ENCODE measurements around the gene LRRFIP2.

LRRFIP2 gene

DNA sequence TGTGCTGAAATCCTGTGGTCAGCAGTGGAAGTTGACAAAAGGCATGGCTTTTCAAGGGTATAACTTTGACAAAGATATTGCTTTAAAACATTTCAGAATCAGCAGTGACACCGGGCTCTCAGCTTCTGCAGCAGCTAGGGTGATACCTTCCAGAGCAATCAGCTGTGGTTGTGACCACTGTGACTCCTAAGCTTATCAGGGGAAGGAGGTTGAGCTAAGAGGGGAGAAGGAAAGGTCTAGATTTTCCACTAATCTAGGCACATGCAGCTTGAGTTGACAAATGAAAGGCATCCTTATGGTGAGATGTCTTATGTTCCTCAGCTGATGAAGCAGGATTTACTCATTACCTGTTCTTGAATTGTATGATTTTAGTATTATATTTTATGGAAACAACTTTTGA is 16.3 kb upstream of the LRRFIP2 start:
- in situ Hi-C loops (cut with MboI; ENCODE audit: low sequenced_read_pairs), result no loop called here

DNA sequence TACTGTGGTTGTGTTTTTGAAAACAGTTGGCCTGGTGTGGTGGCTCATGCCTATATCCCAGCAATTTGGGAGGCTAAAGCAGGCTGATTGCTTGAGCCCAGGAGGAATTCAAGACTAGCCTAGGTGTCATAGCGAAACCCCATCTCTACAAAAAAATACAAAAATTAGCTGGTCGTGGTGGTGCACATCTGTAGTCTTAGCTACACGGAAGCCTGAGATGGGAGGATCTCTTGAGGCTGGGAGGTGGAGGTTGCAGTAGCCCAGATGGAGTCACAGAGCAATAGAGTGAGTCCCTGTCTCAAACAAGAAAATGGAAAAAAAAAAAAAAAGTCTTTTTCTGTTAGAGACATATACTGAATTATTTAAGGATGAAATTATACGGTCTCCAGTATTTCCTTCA is 14.7 kb upstream of the LRRFIP2 start:
- in situ Hi-C loops (cut with MboI; ENCODE audit: low sequenced_read_pairs), result no loop called here

DNA sequence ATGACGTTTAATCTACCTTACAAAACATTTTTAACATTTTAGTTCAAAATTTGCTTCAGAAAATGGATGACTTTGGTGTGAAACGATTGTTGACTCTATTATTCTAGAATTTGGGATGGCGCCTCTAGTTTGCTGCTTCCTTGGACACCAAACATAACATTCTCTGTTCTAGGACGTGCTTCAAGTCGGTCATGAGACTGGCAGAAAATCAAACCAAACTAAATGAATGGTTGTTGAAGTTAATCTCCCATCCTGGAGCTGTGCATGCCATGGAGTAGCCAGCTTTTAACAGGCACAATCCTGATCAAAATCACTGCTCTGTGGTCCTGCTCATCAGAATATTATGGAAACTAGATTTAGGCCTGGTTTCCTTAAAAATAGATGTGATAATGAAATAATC is 9.6 kb upstream of the LRRFIP2 start:
- in situ Hi-C loops (cut with MboI; ENCODE audit: low sequenced_read_pairs), result no loop called here

- in situ Hi-C loops (cut with MboI; ENCODE audit: low sequenced_read_pairs), result no loop called here
Observed at GRCh38 chr3:37183375-37183831, 9.0 kb upstream of the LRRFIP2 start.

DNA sequence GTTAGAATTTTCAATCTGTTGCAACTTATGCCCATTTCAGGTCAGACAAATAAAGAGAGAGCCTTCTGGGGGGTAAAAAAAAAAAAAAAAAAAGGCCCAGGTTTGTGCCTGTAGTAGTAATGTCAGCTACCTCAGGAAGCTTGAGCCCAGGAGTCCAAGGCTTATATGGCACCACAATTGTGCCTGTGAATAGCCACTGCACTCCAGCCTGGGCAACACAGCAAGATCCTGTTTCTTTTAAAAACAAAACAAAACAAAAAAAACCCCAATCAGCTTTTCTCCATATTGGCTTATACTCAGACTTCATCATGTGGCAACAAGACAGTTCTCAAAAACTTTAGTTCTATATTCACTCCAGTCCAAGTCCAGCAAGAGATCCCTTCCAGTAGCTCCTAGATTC is 8.4 kb upstream of the LRRFIP2 start:
- in situ Hi-C loops (cut with MboI; ENCODE audit: low sequenced_read_pairs), result no loop called here

GRCh38 chr3:37181756-37182155 is 7.4 kb upstream of the LRRFIP2 start:
- in situ Hi-C loops (cut with MboI; ENCODE audit: low sequenced_read_pairs), result no loop called here

GRCh38 chr3:37179144-37179967 is 5.0 kb upstream of the LRRFIP2 start:
- in situ Hi-C loops (cut with MboI; ENCODE audit: low sequenced_read_pairs), result no loop called here

DNA sequence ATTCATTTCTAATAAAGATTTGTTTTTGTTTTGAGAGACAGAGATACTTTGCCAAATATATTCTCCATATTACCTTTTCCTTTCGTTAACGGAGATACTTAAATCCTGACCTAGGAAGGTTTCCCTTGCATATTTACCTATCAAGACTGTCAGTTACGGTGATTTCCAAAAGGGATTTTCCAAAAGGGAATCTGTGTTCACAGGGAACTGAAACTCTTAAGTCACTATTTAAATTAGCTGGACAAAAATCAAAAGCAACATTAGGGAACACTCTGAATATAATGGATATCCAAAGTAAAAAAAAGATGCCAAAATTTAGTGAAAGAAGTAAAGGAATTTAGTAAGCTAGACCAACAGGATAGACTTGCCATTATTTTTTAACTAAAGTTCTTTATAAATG is 576 bp downstream of the LRRFIP2 start:
- in situ Hi-C loops (cut with MboI; ENCODE audit: low sequenced_read_pairs), result no loop called here

DNA sequence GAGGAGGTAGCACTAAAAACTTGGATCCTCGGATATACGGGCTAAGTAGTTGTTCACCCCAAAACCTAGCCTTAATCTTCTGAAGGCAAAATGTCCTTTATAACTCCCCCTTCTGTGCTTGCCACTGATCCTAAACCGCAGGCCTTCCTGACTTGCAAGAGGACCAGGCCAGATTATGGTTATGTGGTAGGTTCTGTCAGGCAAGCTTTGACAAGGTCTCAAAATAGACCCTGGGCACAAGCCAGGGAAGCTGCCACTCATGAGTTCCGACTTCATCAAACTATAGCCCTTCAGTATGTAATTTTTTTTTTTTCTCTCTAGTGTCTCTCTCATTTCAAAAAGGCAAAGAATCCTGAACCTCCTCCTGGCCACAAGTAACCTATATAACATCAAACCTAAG is 3.2 kb downstream of the LRRFIP2 start:
- in situ Hi-C loops (cut with MboI; ENCODE audit: low sequenced_read_pairs), result no loop called here

GRCh38 chr3:37170513-37170912 is 3.9 kb downstream of the LRRFIP2 start:
- in situ Hi-C loops (cut with MboI; ENCODE audit: low sequenced_read_pairs), result no loop called here

DNA sequence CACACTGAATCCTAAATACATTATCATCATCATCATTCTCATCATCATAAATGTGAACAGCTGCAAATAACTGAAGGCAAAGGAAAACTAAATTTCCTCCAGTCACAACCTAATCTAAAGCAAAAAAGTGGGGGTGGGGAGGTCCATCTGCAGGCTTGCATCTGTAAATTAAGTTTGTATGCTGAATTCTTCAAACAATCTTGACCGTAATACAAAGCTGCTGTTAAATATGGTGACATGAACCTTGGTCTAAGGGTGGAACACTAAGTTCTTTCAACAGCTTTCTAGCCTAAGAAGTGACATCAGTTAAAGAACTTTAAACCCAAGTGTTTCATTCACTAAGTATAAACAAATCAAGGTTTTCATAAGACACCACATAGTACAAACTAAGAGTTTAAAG is 4.3 kb downstream of the LRRFIP2 start:
- in situ Hi-C loops (cut with MboI; ENCODE audit: low sequenced_read_pairs), result no loop called here

DNA sequence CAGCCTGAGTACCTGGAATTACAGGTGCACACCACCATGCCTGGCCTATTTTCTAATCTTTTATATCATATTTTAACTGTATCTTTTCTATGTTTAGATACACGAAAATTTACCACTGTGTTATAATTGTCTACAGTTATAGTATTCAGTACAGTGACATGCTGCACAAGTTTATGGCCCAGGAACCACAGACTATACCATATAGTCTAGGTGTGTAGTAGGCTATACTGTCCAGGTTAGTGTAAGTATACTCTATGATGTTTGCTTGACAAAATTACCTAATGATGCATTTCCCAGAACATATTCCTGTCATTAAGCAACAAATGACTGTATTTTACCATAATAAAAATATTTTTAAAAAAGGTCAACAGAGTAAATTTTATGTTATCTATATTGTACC is 5.5 kb downstream of the LRRFIP2 start:
- in situ Hi-C loops (cut with MboI; ENCODE audit: low sequenced_read_pairs), result no loop called here

GRCh38 chr3:37163262-37164015 is 10.9 kb downstream of the LRRFIP2 start:
- in situ Hi-C loops (cut with MboI; ENCODE audit: low sequenced_read_pairs), result no loop called here

DNA sequence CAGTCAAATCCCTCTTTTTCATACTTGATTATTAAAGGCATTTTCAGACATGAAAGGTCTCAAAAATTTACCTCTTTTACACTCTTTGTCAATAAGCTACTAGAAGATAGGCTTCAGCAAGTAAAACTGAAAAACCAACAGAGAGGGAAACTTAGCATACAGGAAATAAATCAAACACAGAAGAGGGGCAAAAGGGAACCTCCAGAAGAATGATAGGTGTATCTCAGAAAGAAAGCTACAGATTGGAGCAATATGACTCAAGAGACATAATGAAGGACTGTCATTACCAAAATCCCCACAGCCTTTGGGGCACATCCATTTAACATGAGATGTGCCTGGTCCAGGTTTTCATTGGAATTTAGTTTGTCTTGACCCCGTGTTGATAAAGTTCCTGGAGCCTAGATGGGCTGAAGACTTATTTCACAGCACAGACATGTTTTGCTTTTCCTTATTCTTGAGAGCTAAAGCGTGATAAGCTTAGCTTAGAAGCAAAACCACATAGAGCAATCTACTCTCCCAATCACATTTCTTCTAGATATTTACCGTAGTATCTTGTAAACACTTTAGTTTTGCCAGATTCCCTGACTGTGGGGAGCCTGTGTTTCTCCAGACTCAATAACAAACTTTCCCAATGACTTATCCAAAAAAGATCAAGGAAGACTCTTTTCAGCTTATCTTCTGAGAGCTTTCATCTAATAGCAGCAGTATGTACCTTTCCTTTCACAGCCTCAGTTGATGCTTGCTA is 11.7 kb downstream of the LRRFIP2 start:
- in situ Hi-C loops (cut with MboI; ENCODE audit: low sequenced_read_pairs), result no loop called here

- in situ Hi-C loops (cut with MboI; ENCODE audit: low sequenced_read_pairs), result no loop called here
Observed at GRCh38 chr3:37161351-37161750, 13.0 kb downstream of the LRRFIP2 start.

GRCh38 chr3:37155782-37156181 is 18.6 kb downstream of the LRRFIP2 start:
- in situ Hi-C loops (cut with MboI; ENCODE audit: low sequenced_read_pairs), result no loop called here

DNA sequence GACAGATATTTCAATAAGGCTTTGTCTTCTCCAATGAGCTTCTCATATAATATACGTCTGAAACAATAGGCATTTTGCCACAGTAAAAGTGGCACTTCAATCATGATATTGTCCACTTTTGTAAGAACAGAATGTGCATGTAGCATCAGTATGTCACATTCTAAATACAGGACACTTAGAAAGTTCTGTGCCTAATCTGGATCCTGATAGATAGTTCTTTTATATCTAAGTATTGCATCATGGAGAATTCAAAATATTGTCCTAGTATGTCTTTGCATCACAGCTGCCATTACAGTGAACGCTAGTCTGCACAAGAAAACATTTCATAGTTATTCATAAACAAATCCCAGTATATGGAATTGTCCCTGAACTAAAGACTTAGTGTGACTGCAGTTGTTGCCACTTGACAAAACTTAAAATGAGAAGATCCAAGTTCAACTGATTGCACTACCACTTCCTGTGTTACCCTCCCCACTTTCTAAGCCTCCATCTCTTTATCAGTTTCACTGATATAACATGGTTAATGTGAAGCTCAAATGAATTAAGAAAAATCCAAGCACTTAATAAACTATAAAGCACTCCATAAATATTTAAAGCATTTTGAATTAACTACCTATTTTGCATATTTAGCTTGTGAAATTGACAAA is 19.6 kb downstream of the LRRFIP2 start:
- in situ Hi-C loops (cut with MboI; ENCODE audit: low sequenced_read_pairs), result no loop called here

GRCh38 chr3:37150621-37151020 is 23.8 kb downstream of the LRRFIP2 start:
- in situ Hi-C loops (cut with MboI; ENCODE audit: low sequenced_read_pairs), result no loop called here

GRCh38 chr3:37149257-37149656 is 25.1 kb downstream of the LRRFIP2 start:
- in situ Hi-C loops (cut with MboI; ENCODE audit: low sequenced_read_pairs), result no loop called here

GRCh38 chr3:37148208-37148607 is 26.2 kb downstream of the LRRFIP2 start:
- in situ Hi-C loops (cut with MboI; ENCODE audit: low sequenced_read_pairs), result no loop called here

DNA sequence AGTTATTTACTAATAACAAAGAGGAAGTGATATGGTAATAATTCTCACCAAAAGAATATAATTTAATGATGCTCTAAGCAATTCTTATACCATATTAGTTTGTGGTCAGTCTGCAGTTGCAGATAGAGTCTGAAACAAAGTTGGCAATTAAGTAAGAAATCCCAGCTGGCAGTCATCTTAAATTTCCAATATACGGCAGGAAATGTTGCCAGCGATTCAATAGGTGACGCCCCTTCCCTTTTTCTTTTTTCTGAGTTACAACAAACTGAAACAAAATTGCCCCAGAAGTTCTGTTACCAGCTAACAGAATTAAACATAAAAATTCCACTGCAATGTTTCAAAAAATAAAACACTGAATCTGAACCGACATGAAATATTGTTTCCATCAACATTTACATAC is 26.7 kb downstream of the LRRFIP2 start:
- in situ Hi-C loops (cut with MboI; ENCODE audit: low sequenced_read_pairs), result no loop called here

Measured in HL-60/S4 treated with phorbol 12-myristate 13-acetate at 8.2 ng/mL for 4 days and 3 days (cell line).